Skin of body (tissue), 2 donors: ENCODE data around the gene RIN3. TPM values are rescaled to one million over a fixed set of nuclear protein-coding genes. Genes with fewer than 3 reads are reported as not detected.
A peak's percentile ranks its signal among the peaks of the same experiment; 100 is the strongest.

Source experiments
- DNase-seq: peaks from one replicate; lab custom pipeline; 2025; lab: John Stamatoyannopoulos, UW
- total RNA-seq: library from RNA; depleted of rRNA; stranded (reverse); fragments of >200 nt; gene quantifications from one replicate; pipeline ENCODE4 v1.2.3, GENCODE V29; 2014

Gene RIN3
- total RNA-seq, 1 donor from 2014 or later, result 8.2 TPM

DNA sequence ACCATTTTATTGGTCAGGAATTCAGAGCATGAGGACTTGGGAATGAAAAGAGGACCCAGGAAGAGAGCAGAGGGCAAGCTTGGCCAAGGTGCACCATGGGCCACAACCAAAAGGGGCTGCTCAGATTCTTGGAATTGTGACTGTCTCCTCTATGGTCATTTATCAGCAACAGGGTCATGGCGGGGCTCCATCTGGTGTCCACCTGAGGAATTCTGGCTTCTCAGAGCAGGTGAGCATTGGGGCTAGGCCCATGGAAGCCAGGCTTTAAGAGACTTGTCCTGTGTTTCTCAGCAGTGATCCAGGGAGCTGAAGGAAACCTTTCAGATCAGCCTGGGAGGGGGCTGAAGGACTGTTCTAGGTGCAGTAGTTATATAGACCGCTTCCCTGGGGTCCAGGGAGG, 2.6 kb upstream of the RIN3 start:
- no peak for DNase-seq

DNA sequence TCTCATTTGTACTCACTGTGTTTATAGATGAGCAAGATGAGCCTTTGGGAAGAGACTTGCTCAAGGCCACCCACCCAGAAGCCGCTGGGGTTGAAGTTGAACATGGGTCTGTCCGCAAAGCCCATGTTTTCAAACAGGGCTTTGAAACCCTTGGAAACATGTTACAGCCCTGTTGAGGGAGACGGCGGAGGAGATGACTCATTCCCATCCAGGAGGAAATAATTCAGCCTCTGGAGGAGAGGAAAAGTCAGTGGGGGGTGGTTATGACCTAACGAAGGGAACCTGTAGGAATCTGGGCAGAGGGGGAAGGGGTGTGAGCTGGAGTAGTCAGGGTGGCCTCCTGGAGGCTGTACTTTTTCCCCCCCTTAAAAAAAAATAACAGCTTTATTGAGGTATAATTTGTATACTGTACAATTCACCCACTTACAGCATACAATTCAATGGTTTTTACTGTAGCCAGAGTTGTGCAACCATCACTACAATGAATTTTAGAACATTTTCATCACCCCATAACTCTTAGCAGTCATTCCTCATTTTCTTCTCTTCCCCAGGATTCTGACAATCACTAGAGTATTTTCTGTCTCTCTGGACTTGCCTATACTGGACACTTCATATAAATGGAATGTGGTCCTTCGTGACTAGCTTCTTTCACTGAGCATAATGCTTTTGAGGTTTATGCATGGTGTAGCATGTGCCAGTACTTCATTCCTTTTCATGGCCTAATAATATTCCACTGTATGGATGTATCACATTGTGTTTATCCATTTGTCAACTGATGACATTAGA, 1.9 kb upstream of the RIN3 start:
- peak; percentile 39 for DNase-seq

DNA sequence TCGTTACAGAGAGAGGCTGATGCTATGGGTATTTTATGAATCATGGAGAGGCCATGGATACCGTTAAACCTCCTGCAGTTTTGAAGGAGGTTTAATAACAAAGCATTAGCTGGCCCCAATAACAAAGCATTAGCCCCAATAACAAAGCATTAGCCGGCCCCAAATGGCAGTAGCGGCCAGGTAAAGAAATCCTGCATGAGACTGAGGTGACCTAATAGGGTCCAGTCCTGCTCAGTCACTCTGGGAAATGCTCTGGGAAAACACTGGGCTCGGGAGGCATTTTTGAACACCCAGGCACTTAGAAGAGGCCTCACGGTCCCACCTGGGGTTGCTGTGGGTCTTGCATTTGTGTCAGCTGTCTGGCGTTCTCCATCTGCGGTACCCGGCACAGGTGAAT, 776 bp upstream of the RIN3 start:
- DNase-seq, result no peak

DNA sequence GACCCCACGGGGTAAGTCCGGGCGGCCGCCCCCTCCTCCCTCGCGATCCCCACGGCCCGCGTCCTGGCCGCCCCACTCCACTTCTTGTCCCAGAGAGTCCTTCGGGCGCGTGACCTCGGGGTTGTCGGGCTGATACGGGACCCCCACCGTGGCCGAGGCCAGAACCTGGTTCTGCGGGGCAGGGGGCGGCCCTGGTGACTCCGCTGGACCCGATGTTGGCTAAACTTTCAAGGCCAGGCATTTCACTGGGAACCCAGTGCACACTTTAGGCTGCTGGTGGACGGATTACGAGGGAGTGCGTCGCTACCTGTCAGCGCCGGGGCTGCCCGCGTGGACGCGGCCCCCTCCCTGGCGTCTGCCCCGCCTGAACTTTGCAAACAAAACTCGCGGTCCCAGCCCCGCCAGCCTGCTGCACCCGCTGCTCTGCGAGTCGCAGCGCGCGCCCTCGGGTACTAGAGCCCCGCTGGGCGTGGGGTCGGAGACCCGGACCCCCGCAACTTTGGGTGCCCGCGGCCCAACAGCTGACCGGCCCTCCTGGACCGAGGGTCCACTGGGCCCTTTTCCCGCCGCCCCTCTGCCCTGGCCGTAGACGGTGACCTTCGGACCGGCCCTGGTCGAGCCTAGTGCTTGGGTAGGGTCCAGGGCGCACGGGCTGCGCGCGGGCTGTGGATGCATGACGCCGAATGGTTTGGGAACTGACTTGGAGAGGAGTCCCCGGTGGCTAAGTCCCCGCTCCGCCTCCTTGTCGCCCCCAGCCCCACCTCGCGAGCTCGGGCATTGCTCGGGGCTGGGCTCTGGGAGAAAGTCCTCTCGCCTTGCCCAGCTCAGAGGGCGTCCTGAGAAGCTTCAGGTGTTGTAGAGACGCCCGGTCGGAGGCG, 624 bp downstream of the RIN3 start:
- no peak for DNase-seq

DNA sequence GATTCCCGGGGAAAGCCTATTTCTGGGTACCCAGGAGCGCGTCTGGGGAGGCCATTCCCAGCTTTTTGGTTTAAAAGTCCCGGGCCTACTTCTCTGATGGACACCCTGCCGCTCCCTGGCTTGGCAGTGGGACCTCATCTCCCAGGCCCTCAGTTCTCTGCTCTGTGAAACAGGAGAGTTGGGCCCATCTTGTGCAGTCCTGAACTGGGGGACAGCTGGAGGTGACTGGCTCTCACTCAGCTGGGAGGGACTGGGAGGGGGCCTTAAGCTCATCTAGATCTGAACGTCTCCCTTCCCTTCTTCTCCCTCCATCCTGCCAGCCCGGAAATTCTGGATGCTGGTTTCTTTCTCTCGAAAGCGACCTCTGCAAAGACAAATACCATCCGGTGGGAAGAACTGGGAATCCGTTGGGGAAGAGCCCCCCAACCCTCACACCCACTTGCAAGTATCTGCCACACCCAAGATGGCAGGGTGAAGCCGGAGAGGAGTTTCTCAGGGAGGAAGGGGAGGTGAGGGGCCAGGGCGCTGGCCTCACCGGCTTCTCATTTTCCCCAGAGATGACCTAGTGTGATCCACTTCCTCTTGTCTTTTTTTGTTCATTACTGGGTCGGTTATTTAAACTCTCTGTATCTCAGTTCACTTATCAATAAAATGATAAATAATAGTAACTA, 1.4 kb downstream of the RIN3 start:
- DNase-seq, result no peak

DNA sequence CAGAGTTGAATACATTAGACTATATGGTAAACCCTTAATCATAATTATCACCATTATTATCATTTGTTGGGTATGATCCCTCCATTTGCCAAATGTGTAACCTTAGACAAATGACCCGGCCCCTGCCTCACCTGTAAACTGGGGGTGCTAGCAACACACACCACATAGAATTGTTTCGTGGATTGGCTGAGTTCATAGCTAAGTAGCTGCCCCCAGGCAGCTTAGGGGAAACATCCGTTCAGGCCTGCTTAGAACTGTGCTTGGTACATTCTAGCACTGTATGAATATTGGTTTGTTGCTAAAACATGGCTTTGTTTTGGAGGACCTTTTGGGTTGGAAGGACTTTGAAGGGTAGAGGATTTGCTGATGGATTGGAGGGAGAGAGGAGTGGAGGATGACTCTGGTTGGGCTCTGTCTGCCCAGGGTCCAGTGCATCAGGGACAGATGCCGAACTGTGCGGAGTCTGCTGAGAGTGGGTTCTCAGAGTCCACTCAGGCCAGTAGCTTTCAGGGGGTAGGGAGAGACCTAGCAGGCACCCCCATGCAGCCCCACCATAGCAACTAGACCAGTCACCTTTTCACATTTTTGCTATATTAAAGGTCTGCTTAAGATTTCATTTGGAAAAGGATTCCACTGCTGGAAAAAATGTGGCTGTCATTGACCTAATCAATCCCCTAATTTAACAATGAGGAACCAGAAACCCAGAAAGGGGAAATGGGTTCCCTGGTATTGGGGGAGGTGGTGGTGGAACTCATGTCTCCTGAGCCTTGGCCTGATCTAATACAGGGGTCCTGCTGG, 2.2 kb downstream of the RIN3 start:
- no peak for DNase-seq

DNA sequence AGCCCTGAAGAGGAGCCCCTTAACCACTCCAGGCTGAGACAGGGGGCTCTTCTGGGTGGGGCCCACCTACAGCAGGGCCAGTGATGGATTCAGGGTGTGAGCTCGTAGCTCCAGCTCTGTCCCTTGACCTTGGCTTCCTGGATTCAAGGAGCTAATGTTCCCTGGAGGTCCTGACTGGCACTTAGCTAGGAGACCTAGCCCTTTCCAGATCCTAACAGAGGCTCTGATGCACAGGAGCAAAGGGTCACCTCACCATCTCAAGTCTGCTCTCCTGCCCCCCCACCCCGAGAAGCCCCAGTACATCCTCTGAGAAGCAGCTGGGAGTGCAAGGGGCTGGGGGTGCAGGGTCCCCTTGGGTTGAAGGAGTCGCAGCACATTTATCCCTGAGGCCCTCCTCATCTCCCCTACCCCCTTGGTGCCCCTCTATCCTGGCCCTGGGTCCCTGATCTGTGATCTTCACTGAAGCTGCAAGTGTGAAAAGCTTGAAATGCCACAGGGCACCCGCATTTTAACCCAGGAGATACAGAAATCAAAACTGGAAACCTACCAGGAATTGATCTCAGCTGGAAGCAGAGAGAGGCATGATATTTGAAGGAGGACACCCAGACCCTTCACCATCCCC, 2.9 kb downstream of the RIN3 start:
- no peak for DNase-seq

DNA sequence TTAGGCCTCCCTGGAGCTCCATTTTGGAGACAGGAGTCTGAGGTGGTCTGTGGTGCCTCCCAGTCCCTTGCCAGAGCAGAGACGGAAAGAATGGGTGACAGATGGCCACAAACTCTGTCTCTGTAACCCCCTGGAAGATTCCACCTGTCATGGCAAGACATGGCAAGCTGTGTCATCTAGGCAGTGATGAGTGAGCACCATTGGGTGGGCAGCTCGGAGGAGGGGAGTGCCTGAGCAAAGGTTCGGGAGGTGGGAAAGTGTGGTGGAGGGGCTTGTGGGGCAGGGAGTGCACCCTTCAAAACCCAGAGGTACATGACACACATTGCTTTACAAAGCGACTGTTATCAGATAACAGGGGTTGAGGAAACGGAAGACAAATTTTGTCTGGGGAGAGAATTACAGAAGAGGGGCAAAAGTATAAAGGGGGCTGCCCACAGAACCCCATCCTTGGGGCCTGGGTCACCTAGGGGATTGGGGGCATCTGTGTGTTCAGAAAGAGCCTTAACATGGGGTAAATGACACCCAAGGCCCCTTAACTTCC, 3.5 kb downstream of the RIN3 start:
- no peak for DNase-seq

DNA sequence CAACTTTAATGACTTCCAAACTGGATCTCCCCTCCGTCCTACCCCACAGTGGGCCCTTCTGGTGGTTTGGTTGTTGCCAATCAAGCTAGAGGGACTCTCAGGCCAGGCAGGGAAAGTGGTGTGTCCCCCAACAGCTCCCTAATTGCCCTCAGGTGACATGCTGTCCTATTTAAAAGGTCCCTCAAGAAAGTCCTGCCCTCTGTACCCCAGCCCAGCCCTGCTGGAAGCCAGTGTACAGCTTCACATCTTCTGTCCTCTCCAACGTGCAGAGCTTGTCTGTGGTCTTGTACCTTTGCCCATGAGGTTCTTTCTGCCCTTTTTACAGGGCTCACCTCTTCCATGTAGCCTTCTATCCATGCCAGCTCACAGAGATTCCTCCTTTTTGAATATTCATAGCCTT, 4.2 kb downstream of the RIN3 start:
- no peak for DNase-seq

DNA sequence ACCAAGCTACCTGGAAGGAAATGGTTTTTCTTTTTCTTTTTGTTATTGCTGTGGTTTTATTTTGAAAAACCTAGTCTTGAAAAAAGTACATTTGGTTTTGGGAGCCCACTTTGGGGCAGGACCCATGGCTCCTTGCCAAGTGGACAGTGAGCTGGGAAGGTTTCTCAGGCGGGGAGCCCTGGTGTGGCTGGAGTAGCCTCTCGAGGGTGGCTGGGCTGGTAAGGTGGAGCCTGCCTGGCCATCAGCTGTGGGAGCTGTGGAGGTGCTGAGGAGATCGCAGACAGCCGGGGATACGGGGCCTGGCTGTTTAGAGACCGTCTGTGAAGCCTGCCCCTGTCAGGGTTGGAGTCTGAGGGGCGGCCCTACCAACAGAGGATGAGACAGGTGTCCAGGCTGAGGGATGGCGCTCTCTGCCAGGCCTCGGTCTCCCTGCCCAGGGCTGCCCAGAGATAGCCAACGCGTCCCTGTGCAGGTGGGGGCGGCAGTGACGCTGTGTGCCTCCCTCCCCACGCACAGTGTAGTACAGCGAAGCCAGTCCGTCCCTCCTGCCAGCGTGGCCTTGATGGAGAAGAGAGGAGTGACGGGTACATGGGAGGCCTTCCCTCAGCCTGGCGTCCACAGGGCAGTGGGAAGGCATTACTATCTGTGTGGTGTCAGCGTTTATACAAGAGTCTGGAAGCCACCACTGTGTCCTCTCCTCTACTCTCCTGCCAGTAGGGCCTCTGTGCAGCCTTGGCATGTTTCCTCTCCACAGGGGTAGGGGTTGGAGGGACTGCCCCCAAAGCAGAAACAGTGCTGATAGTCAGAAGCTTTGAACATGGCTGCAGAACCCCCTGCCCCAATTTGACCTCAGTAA, 5.9 kb downstream of the RIN3 start:
- DNase-seq, result no peak

DNA sequence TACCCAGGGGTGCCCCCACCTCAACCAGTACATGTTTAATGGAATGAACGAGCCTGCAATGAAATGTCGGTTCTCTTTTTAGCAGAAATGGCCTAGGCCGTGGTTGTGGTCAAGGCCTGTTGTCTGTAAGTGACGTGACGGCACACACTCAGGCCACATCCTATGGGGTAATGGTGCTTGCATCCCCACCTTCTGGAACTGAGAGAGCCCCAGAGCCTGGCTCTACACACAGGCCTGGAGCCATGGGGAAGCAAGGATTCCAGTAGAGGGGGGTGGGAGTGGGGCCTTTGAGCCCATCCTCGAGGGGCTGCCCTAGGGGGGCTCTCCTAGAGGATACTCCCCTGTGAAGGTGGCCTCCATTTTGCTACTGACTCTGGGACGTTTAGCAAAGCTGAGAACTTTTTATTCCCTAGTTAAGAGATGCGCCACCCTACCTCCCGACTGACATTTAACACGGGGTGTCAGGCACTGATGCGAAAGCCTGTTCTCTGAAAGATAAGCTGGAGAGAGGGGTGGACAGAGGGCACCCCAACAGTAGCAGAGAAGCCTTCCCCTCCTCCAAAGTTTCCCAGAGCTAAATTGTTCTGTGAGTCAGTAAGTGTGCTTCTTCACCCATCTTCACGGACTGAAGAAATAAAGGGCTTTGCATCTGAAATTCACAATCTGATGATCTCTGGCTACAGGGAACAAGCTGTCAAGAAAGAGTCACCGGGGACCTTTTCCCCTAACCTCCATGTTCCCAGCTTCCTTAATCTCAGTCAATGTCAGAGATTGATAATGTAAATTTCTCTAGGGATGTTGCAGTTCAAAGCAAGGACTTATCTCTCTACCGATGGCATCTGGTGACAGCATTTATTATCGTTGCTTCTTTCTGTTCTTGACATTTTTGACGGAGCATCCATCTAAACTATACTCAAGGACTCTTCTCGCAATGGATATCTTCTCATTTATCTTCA, 6.8 kb downstream of the RIN3 start:
- no peak for DNase-seq

DNA sequence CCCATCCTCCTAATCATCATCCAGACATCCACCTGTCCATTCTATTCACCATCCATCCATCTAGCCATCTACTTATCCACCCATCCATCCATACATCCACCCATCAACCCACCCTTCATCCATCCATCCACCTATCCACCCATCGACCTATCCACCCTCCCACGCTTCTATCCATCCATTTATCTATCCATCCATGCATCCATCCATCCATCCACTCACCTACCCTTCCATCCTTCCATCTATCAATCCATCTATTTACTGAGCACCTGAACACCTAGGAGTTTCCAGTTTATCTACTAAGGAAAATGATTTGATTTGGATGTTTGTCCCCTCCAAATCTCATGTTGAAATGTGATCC, 7.5 kb downstream of the RIN3 start:
- DNase-seq, result no peak

DNA sequence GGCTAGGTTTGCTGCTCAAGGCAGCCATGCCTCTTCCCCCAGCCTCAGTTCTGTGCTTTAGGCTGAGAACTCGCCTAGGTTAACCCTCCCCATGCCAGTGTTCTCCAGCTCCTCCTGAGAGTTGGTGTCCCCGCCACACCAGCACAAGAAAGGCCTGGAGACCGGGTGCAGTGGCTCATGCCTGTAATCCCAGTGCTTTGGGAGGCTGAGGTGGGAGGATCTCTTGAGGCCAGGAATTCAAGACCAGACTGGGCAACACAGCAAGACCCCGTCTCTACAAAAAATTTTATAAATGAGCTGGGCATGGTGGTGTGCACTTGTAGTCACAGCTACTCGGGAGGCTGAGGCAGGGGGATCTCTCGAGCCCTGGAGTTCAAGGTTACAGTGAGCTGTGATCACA, 10.2 kb downstream of the RIN3 start:
- DNase-seq, result no peak

DNA sequence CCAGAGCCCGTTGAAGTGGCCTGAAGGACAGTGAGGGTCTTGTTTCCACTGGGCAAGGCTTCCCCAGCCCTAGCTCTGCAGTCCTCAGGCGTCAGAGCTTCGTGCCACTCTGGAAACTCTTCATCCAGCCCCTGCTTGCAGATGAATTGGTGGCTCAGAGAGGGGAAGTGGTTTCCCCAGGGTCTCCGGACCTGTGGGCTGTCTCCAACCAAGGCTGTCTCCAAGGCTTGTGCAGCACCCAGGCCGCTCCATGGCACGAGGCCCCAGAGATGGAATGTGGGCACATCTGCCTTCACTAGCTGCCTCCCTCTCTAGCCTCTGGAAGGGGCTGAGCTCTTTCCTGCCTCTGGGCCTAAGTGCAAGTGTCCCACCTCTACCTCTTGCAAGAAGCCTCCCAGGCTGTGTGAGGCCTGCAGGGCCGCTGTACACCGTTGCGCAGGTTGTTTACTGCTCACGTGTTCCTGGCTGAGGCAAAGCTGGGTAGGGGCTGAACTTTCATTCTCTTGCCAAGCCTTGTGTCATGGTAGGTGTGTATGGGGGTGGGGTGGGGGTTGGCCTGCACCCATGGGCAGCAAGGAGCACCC, 11.1 kb downstream of the RIN3 start:
- no peak for DNase-seq

DNA sequence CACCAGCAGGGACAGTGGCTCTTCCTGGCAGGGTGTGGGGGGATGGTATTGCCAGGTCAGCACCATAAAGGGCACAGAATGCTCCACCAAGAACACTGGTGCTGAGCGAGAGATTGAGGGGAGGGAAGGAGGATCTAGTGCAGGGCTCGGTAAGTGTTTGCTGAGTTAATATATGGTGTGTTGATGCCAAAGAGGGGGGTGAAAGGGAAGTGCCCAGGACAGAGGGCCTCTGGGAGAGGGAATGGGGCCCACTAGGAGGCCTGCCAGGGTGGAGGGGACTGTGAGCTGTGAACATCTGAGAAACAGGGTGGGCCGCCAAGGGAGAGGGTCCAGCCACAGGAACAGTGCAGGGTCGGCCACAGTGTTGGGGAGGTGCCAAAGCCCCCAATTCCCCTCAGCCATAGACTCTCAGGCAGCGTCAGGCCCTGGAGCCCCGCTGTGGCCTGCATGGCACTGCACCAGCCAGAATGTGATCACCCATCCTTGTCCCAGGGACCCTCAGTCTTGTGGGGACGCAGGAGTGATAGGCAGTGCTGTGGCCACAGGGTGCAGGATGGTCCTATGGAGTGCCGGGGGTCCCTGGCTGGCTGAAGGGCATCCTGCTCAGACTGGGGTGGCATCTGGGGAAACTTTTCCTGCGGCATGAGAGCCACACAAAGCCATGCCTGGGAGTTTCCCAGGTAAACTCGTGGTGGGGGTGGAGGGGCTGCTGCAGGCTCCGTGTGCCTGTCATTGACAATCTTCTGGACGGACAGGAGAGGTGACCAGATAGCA, 11.9 kb downstream of the RIN3 start:
- no peak for DNase-seq

DNA sequence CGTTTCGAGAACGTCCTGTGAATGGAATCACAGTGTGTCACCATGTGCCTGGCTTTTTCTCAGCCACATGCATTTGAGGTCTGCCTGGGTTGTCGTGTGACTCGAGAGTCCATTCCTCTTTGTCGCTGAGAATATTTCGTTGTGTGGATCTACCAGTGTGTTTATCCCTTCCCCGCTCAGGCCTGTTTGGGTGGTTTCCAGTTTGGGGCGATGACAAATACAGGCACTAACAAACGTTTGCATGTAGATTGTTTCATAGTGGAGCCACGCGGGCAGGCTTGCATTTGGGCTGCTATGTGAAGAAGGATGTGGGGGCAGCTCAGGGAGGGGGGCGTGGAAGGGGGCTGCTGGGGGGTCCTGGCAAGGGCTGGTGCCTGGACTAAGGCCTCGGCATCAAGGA, 14.1 kb downstream of the RIN3 start:
- DNase-seq, result no peak

DNA sequence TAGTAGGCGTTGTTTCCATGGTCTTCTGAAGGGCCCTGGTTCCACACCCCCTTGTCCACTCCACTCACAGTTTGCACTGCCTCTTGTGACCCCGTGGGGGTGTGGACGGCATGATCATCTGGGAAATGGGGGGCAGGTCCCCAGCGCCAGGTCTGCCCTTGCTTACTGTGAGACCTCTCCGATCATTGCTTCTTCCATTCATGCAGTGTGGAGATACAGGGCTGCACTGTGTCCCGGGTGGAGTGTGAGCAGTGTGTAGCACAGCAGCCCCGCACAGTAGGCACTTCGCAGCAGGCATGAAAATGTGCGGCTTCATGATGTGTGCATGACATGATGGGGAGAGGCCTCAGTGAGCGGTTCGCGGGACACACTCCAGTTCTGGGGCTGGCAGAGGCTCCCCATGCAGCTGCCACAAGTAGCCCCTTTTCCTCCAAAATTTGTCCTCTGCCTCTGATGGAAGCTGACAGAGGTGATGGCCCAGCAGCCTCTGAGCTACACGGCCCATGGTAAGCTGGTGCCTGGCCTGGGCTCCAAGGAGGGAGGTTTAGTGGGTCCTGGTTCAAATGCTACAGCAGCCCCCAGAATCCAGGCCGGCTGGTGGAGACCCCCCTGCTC, 15.0 kb downstream of the RIN3 start:
- DNase-seq, result no peak
